Renal pelvis (tissue), 4 donors: ENCODE measurements around the gene RXFP4. TPM values are rescaled to one million over a fixed set of nuclear protein-coding genes. Genes with fewer than 3 reads are reported as not detected.

Source experiments
- DNase-seq: peaks from one replicate; pipeline ENCODE4 v3.0.0-alpha.2; 2013
- polyA plus RNA-seq, 3 donors: library from polyadenylated mRNA; unstranded; fragments of 120-200 nt; gene quantifications; one replicate each; pipeline ENCODE4 v1.2.1, GENCODE V29; 2013; ENCODE audit not compliant: insufficient read length in 3 of 3

Gene RXFP4
- polyA plus RNA-seq, 3 donors: 0.24 TPM; not detected in 2

DNA sequence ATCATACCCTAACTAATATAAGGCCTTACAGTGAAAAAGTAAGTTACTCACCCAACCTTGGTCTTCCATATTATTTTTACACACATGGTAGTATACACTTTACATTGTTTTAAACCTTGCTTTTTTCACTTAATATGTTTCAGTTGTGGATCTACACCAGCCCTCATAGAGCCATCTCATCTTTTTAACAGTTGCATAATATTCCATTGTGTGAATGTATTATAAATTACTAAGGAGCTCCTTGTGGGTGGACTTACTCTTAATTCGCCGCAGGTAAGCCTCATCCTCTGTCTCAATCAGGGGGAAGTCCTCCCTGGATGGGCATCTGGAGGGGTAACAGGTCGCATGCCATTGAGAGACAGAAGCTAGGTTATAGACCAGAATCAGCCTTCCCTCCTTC is 13.2 kb downstream of the RXFP4 start:
- DNase-seq: no peak

DNA sequence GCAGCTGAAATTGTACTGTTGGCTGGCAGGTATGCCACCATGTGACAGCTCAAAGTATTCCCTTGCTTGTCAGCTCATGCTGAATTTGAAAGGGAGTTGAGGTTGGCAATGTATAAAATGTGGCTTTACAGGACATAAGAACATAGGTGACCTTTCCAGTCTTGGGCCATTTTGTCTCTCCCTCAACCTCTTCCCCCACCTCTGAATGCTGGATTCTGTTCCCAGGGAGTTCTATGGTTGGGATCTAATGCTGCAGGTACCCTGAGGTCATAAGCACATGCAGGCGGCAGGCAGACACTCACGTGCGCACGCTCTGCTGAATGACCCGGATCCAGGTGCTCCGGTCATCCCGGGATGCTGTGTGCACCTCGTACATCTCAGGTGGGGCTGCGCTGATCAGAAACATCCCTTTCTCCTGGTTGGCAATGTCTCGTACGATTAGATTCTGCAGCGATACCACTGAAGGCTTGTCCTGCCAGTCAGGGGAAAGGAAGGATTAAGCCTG is 16.0 kb downstream of the RXFP4 start:
- no peak for DNase-seq

DNA sequence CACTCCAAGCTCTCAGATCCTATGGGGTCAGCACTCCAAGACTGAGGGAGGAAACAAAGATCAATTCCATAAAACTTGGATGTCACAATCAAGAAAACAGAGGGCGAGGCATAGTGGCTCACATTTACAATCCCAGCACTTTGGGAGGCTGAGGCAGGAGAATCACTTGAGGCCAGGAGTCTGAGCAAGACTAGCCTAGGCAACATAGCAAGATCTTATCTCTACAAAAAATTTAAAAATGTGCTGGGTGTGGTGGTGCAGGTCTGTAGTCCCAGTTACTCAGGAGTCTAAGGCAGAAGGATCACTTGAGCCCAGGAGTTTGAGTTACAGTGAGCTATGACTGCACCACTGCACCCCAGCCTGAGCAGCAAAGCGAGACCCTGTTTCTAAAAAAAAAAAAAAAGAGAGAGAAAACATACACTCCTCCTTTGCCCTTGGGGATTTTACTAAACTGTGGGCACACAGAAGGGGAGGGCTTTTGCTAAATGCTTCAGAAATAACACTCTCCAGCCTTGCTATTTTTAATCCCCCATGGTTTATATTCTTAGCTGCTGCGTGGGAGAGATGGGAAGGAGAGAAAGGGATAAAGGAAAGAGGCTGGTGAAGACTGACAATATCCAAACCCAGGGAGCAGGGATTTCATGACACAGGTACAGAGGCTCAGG is 18.8 kb downstream of the RXFP4 start:
- no peak for DNase-seq

DNA sequence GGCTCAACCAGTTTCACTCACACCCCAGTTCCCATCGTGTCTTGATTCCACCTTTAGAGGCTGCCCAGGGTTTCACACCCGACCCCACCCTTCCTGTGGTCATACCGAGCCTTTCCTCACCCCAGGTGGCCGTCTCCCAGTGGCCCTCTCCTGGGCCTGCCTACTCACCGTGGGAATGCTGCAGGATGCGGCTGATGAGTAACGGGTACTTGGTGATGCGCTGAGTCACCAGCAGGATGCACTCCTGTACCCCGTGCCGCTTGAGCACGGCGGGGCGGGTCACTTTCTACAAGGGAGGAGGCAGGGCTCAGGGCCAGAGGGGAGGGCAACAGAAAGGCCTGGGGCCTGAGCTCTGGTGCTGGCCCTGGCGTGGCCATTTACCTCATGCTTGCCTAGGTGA is 20.5 kb downstream of the RXFP4 start:
- DNase-seq: no peak

DNA sequence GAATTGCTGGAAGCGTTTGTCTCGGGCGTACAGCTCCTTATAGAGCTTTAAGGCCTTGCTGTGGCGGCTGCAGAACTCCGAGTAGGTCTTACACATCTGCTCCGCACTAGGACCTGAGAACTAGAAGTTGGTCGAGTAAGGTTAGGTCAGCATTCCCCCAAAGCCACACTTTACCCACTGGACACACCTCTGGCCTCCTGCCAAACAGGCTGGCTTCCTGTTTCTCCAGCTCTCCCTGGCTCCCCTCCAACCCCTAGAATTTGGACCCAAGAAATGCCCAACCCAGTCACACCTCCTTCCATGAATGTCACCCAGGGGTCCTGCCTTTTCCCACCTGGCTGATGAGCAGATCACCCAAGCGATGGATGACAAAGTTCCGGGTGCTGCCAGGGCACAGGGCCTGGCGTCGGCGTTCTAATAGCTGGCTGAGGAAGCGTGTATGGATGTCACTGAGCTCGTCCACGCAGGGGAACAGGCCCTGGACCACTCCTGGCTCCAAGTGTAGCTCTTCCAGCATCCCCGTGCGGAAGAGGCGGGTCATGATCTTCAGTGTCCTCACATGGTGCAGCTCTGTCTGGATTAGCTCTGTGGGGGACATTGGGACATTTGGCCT is 21.3 kb downstream of the RXFP4 start:
- DNase-seq: no peak

DNA sequence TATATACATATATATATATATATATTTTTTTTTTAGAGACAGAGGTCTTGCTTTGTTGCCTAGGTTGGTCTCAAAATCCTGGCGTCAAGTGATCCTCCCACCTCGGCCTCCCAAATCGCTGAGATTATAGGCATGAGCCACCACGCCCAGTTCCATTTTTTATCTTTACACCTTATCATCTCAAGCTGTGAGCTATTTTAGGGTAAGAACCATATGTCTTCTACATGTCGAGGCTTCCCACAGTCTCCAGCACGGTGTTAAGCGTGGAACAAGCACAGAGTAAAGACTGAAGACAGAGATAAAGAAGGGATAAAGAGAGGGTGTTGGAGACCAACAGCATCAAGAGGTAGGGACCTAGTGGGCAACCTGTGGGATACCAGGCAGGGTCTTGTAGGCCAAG is 22.8 kb downstream of the RXFP4 start:
- DNase-seq: no peak

DNA sequence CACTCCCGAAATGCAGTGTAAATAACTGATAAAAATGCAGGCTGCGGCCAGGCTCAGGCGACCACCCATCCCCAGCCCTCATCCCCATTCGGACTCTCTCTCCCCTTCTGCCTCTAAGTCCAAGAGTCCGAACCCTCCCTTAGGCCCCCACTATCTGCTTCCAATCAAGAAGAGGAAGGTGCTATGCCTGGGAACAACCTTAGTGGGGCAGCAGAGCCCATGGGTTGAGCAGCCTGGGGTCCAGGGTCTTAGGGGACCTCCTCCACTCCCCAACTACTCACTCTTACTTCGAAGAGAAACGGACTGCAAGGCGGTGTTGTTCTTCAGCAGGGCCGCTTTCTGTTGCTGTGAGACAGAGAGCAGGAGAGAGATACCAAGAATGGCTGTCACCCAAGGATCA is 24.7 kb downstream of the RXFP4 start:
- no peak for DNase-seq

DNA sequence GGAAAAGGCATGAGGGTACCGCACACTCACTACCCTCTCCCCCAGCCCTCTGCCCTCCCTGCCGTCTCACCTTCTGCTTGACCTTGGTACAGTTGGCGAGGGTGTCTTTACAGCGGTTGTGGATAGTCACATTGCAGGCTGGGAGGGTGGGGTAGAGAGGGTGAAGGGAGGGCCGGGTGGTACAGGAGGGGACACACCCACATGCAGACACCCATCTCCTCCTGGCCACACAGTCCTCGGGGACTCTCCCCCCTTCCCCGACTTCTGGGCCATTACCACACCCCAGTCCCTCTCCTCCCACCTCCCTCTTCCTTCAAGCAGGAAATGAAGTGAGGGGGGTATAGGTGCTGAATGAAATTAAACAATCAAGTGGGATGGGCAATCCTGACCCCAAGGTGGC is 25.3 kb downstream of the RXFP4 start:
- no peak for DNase-seq

DNA sequence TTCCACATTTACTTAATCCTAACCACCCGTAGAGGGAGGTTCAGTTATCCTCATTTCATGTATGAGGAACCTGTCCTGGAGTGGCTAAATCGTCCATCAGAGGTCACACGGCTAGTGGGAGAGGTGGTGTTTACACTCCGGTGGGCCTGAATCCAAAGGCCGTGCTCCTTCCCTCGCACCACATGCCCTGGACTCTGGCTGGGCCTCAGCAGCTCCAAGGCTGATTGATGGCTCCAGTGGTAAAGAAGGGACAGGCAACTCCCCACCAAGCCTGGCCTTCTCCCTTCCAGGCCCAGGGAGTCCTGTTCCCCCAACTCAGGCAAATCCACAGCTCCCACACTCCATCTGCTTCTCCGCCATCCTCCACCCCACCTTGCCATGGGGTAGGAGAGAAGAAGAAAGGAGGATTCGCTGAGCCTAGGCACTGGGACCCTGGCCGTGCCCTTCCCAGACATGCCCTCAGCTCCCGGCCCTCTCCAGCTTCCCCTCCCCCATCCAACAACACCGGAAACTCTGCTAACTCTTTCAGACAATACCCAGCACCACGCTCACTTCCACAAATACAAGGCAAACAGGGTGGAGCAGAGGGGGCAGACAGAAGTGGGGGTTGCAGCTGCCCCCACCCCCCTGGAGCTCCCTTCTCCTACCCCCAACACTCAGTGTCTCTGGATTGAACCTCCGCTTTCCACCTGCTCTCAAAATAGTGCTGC is 26.1 kb downstream of the RXFP4 start:
- DNase-seq: no peak

DNA sequence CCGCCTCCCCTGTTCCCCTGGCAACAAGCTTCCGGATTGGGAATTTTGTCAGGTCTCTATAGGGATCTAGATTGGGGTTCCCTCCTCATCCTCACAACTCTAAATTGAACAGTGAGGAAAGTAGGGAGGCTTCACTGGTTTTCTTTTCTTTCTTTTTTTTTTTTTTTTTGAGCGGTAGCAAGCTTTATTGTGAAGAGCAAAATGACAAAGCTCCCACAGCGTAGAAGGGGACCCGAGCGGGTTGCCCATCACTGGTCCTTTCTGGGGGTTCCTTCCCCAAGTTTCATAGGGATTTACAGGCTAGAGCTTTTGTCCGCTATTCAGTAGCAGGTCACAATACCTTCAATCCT is 26.6 kb downstream of the RXFP4 start:
- no peak for DNase-seq

DNA sequence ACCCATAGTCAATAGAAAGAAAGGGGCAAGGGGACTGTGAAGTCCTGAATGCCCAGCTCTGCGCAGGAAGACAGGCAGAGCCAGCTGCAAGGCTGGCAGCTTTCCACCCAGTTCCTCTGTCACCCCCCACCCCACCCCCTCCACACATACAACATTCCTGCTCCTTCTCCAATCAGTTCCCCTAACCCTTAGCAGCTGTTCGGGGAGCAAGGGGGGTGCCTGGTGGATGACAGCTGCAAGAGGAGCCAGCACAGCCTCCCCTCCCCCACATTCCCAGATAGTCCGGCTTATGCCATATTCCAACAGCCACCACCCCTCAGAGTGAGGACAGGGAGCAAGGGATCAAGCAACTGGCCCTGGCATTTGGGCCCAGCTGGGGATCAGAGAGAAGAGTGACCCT is 27.2 kb downstream of the RXFP4 start:
- DNase-seq: no peak

DNA sequence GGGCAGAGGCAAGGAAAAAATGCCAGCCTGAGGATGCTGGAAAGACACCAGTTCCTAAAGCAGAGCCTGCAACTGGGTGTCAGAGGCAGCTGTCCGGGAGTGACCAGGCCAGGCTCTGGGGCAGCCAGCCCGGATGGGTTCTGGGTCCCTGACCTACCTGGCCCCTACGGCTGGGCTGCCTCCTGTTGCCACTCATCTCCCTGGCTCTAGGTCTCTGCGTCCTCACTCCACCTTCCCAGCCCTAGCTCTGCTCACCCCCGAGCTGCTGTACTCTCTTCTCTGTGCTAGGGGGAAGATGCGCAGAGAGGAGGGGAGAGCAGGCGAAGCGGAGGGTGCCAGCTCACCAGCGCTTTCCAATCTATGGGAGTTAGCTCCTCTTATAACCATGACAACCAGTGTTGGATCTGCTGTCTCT is 27.9 kb downstream of the RXFP4 start:
- no peak for DNase-seq

DNA sequence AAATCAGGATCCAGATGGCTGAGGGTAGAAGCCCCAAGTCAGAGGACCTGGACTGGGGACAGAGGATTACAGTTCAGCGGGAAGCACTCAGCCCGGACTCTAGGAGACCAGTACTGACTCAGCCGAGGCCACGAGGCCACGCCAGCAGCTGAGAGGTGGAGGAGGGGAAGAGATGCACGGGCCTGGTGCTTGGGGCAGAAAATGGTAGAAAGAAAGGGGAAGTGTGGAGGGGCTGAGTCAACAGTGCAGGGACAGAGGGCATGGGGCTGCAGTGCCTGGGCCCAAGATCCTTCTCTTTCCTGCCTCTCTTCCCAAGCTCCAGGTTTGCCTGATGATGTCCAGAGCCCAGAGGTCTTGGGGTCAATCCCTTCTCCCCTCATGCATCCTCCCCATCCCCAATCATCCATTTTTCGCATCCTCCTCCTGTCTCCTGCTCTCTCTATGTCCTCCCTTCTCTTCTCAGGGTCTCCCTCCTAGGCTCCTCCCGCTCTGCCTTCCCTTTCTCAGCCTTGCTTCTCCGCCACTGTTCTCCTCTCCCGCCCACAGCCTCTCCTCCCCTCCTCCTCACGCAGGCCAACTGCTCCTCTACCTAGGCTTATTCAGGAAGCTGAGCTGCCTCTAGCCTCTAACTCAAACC is 29.2 kb downstream of the RXFP4 start:
- DNase-seq: no peak

DNA sequence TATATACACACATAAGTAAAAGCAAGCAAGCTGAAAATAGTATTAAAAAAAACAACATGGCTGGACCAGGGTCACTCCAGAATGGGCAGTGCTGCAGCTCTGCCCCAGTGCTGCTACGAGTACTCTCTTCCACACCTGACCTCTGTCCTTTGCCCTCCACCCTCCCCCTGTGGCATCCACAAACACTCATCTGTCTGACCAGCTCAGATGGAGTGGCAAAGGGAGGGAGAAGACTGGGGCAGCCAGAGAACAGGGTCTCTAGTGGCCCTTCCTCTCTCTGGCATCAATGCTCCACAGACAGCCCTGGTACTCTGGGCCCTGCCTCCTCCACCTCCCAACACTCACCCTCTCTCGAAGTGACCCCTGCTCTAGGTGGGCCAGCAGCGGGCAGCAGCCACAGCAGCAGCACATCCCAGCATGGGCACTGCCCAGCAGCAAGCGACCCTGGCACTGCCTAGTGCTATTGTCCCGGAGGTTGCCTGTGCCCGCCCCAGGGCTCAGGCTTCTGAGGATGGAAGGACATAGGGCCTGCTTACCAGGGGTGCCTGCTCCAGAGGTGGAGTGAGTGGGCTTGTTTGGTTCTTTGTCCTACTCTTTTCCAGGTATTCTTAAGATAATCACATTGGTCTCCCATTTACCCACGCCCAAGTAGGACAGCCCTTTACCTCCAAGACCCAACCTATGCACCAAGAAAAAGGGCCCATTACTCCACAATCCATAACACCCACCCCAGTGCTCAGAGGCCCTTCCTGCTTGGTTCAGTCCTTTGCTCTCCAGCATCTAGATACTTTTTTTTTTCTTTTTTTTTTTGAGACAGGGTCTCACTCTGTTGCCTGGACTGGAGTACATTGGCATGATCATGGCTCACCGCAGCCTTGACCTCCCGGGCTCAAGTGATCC is 30.7 kb downstream of the RXFP4 start:
- no peak for DNase-seq

DNA sequence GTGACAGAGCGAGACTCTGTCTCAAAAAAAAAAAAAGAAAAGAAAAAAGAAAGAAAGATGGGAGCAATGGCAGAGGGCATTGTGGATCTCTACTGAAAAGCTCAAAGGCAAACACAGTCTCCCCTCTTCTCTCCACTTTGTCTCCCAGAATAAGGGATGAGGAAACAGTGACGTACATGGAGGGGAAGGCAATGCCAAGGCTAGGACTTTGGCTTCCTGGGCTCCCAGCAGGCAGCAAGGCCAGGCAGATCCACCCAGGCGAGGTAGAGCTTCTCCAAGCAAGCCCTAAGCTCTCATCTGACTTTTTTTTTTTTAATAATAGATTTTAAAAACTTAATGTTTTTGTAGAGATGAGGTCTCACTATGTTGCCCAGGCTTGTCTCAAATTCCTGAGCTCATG is 32.3 kb downstream of the RXFP4 start:
- DNase-seq: no peak

DNA sequence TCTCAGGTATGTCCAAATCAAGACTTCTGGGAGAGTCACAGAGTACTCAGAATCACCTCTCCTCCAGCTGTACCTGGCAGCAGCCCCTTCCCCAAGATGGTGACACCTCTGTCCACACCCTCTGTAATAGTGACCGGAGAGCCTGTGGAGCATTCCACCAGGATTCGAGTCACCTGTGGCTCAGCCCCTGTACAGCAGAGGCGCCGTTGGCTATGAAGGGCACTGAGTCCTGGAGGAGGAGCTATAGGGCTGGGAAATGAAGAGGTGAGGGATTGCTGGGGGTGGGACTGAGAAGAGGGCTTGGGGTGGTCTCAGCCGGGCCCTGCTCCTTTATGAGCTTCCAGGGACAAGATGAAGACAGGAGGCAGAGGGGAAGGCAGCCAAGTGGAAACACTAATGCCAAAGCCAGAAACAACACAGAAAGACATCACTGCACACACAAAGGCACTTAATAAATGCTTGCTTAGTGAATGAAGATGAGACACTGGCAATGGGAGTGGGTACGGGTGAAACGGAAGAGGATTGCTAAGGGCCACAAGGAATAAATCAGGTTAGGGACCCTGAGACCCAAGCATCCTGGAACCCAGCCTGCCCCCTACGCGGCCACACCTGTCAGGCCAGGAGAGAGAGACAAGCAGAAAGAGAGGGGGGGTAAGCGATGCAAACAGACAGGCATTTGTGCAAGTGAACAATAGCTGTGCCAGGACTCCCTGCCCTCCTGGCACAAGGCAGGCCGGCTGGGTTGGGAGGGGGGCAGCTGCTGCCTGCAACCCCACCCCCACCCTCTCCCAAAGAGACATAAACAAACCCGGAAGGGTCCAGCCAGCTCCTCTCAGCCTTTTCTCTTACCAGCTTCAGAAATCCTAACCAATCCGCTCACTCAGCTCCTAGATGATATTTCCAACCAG is 33.0 kb downstream of the RXFP4 start:
- no peak for DNase-seq

DNA sequence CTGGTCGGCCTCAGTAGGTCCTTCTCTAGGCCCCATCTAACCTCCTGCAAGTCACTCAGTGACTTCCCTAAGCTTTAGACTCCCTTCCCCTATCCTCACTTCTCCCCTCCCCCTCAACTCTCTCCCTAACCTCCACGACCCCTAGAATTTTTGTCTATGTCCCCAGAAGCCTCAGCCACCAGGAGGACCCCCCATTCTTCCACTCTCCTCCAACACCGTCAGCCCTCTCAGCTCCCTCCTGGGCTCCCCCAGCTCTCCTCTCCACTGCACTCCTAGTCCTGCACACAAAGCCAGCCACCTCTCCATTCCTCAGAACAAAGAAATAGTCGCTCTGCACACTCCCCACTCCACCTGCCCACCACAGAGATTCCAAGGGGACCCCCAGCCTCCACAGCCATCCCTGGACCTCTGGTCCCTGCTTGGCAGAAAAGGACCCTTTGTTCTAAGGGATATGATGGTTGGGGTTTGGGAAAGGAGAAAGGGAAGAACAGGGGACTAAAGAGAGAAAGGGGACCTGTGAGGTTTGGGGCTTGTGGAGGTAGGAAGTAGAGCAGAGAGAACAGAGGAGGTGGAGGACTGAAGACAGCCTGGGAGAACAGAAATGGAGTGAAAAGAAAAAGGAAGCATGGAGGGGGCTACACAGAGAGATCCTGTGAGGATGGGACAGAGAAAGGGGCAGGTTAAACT is 34.1 kb downstream of the RXFP4 start:
- DNase-seq: no peak

DNA sequence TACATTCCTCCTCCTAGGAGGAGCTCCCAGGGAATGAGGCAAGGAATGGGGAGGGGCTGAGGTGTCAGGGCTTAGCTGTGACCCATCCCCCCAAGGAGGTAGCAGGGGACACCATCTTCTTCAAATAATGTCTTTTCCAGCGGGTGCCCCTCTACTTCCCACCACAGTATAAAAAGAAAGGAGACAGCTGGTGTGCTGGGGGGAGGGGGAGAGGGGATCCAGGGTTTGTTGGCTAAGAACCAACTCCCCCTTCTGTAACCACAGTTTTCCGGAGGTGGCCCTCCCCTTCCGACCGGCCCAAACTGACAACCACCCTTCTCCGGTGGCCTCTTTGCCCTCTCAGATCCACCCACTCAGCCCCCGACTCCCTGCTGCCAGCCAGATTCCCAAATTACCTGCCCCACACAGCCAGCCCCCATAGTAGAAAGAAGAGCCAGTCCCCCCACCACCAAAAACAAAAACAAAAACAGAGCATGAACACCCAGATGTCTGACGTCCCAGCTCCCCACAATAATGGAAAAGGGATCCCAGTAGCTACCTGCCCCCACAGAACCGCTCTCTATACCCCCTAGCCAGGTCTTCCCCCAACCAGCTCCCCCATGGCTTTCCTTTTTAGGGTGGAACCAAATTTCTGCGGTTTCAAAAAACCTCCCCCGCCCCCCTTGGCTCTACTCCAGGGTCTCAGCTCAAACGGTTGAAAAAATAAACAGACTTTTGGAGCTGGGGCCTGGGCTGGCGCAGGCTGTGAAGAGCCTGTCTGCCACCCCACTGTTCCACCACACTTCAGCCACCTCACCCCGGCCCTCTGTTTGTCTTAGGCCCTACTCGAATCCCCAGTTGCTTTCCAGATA is 34.8 kb downstream of the RXFP4 start:
- DNase-seq: no peak
